LoVo (cell line): Measurements from ENCODE around the gene XXYLT1.
A peak's percentile ranks its signal among the peaks of the same experiment; 100 is the strongest.
"Not testable (repeated sequence)": the region's sequence is repeated elsewhere in the genome, so short reads cannot be mapped to it uniquely, and the experiment has no call there.

Source experiments
- DNase-seq: peaks from one replicate; pipeline ENCODE4 v3.0.0-alpha.2; 2016; ENCODE audit warnings: low spot score

Gene XXYLT1

GRCh38 chr3:195208183-195208582 is 62.8 kb downstream of the XXYLT1 start:
- DNase-seq: no peak

GRCh38 chr3:195207731-195208130 is 63.2 kb downstream of the XXYLT1 start:
- no peak for DNase-seq

GRCh38 chr3:195207056-195207455 is 63.9 kb downstream of the XXYLT1 start:
- DNase-seq: no peak

GRCh38 chr3:195204360-195205163 is 66.4 kb downstream of the XXYLT1 start:
- DNase-seq: no peak

- DNase-seq: no peak
Observed at GRCh38 chr3:195203606-195204005, 67.4 kb downstream of the XXYLT1 start.

GRCh38 chr3:195201295-195201694 is 69.7 kb downstream of the XXYLT1 start:
- no peak for DNase-seq

GRCh38 chr3:195200010-195200822 is 70.7 kb downstream of the XXYLT1 start:
- DNase-seq: no peak

GRCh38 chr3:195198426-195199346 is 72.3 kb downstream of the XXYLT1 start:
- no peak for DNase-seq

- DNase-seq: peak; percentile 61
Observed at GRCh38 chr3:195197765-195198425, 73.1 kb downstream of the XXYLT1 start.

GRCh38 chr3:195196266-195196665 is 74.7 kb downstream of the XXYLT1 start:
- DNase-seq: no peak

- DNase-seq: no peak
Observed at GRCh38 chr3:195195321-195196209, 75.4 kb downstream of the XXYLT1 start.

- no peak for DNase-seq
Observed at GRCh38 chr3:195194559-195195206, 76.3 kb downstream of the XXYLT1 start.

GRCh38 chr3:195191580-195191979 is 79.4 kb downstream of the XXYLT1 start:
- no peak for DNase-seq

- no peak for DNase-seq
Observed at GRCh38 chr3:195189821-195190220, 81.1 kb downstream of the XXYLT1 start.

- no peak for DNase-seq
Observed at GRCh38 chr3:195188426-195188927, 82.5 kb downstream of the XXYLT1 start.

GRCh38 chr3:195187609-195188425 is 83.1 kb downstream of the XXYLT1 start:
- DNase-seq: no peak

GRCh38 chr3:195186710-195187047 is 84.3 kb downstream of the XXYLT1 start:
- not testable (repeated sequence) for DNase-seq

GRCh38 chr3:195186041-195186709 is 84.8 kb downstream of the XXYLT1 start:
- DNase-seq: no peak
